SK-N-SH treated with all-trans-retinoic acid at 6 μM for 48 hours (cell line): ENCODE results near the gene ACTN4.

Experiments used
- CREB5 ChIP-seq: fragments of 250-450 bp; sonication (Bioruptor Pico); IDR thresholded peaks from 2 replicates; pipeline ENCODE4 v1.5.1; 2020; ENCODE audit warnings: low read depth, mild to moderate bottlenecking, moderate library complexity
- CSRNP3 ChIP-seq: fragments of 250-450 bp; sonication (Bioruptor Pico); IDR thresholded peaks from 2 replicates; pipeline ENCODE4 v1.5.1; 2021; ENCODE audit warnings: mild to moderate bottlenecking, moderate library complexity
- GLIS3 ChIP-seq: fragments of 250-450 bp; sonication (Bioruptor Pico); IDR thresholded peaks from 2 replicates; pipeline ENCODE4 v1.5.0; 2020; ENCODE audit warnings: mild to moderate bottlenecking, moderate library complexity
- PATZ1 ChIP-seq: fragments of 250-450 bp; sonication (Bioruptor Pico); IDR thresholded peaks from 2 replicates; pipeline ENCODE4 v1.8.0; 2020; ENCODE audit warnings: mild to moderate bottlenecking, moderate library complexity, borderline replicate concordance
- PPARA ChIP-seq: fragments of 250-450 bp; sonication (Bioruptor Pico); IDR thresholded peaks from 2 replicates; pipeline ENCODE4 v1.5.0; 2020; ENCODE audit warnings: mild to moderate bottlenecking, borderline replicate concordance
- RARB ChIP-seq: fragments of 250-450 bp; sonication (Bioruptor Pico); IDR thresholded peaks from 2 replicates; pipeline ENCODE4 v1.8.0; 2021; ENCODE audit warnings: mild to moderate bottlenecking, moderate library complexity
- SNAI2 ChIP-seq: fragments of 250-450 bp; sonication (Bioruptor Pico); IDR thresholded peaks from 2 replicates; pipeline ENCODE4 v1.5.0; 2020; ENCODE audit warnings: mild to moderate bottlenecking, moderate library complexity
- TCF4 ChIP-seq: fragments of 250-450 bp; sonication (Bioruptor Pico); IDR thresholded peaks from 2 replicates; pipeline ENCODE4 v1.8.0; 2021; ENCODE audit warnings: mild to moderate bottlenecking, moderate library complexity, borderline replicate concordance
- ZC3H10 ChIP-seq: fragments of 250-450 bp; sonication (Bioruptor Pico); IDR thresholded peaks from 2 replicates; pipeline ENCODE4 v1.5.1; 2021; ENCODE audit warnings: mild to moderate bottlenecking, moderate library complexity
- ZFP3 ChIP-seq: fragments of 250-450 bp; sonication (Bioruptor Pico); IDR thresholded peaks from 2 replicates; pipeline ENCODE4 v1.5.0; 2020; ENCODE audit warnings: mild to moderate bottlenecking, moderate library complexity
- ZFP30 ChIP-seq: fragments of 450-650 bp; formaldehyde crosslinking; IDR thresholded peaks from 2 replicates; pipeline ENCODE4 v1.5.0; 2022; ENCODE audit warnings: mild to moderate bottlenecking, moderate library complexity
- ZNF70 ChIP-seq: fragments of 450-650 bp; formaldehyde crosslinking; IDR thresholded peaks from 2 replicates; pipeline ENCODE4 v1.5.0; 2020; ENCODE audit warnings: mild to moderate bottlenecking, moderate library complexity
- ZNF8 ChIP-seq: fragments of 450-650 bp; formaldehyde crosslinking; IDR thresholded peaks from 2 replicates; pipeline ENCODE4 v1.5.0; 2020; ENCODE audit warnings: mild to moderate bottlenecking, moderate library complexity

- TF ChIP-seq RARB (CRISPR knock-in tag) (no peak), TCF4 (CRISPR knock-in tag) (no peak), PPARA (CRISPR knock-in tag) (no peak), GLIS3 (CRISPR knock-in tag) (no peak), ZFP30 (no peak), SNAI2 (no peak), PATZ1 (no peak), ZFP3 (no peak), ZC3H10 (no peak), ZNF8 (no peak), CREB5 (CRISPR knock-in tag) (no peak), CSRNP3 (CRISPR knock-in tag) (no peak), ZNF70 (no peak)
These were observed 24.2 kb downstream of the ACTN4 start for GRCh38 chr19:38671654-38672053.
